Ishikawa (cell line): Measurements from ENCODE around the gene PRPF6.

Experiments
- CEBPB ChIP-seq: IDR thresholded peaks from 2 replicates; pipeline ENCODE4 v1.6.1; 2012
- EGR1 ChIP-seq: IDR thresholded peaks from 2 replicates; pipeline ENCODE4 v1.6.1; 2012
- EP300 ChIP-seq: IDR thresholded peaks from 2 replicates; pipeline ENCODE4 v1.6.1; 2012; ENCODE audit warnings: borderline replicate concordance
- MAX ChIP-seq: IDR thresholded peaks from 2 replicates; pipeline ENCODE4 v1.6.1; 2012
- RAD21 ChIP-seq: IDR thresholded peaks from 2 replicates; pipeline ENCODE4 v1.6.1; 2012; ENCODE audit warnings: low read depth
- REST ChIP-seq: IDR thresholded peaks from 2 replicates; pipeline ENCODE4 v1.6.1; 2012; ENCODE audit warnings: low read depth, mild to moderate bottlenecking
- TAF1 ChIP-seq: IDR thresholded peaks from 2 replicates; pipeline ENCODE4 v1.6.1; 2012; ENCODE audit warnings: low read depth, mild to moderate bottlenecking
- TCF12 ChIP-seq: IDR thresholded peaks from 2 replicates; pipeline ENCODE4 v1.6.1; 2012; ENCODE audit warnings: low read depth
- USF1 ChIP-seq: IDR thresholded peaks from 2 replicates; pipeline ENCODE4 v1.6.1; 2012
- ZBTB7A ChIP-seq: IDR thresholded peaks from 2 replicates; pipeline ENCODE4 v1.6.1; 2012; ENCODE audit warnings: low read depth

DNA sequence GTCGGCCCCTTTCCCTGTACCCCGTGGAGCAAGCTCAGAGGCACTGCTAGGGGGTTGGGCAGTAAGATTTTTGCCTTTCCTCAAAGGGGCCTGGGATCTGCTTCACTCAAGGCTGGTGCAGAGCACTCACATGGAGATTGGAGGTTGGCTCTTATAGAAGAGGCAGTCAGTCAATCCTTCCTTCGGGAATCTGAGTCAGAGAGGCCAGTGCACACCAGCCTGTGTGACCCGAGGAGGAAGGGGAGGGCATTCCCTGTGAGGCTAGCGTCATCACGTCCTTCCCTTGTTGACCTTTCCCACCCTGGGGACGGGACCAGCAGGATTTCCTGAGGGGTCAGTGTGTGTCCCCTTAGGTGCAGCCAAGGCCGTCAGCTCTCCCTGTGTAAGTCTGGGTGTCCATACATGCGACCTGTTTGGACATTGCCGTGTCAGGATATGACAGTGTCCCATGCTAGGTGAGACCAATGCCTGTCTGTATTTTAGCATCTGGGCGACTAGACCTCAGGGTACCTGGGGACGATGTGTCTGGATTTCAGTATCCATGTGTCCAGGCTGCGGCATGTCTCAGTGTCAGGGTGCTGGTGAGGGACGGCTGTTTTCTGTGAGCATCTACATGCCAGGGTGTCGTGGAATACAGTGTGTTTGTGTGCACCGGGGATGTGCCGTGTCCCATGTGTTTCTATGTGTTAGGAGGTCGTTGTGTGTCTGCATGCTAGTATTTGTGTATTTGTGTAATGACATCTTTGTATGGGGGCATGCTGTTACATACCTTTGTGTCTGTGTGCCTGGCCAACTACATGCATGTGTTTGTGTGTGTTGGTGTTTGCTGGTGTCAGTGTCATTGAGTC lies 8.4 kb upstream of the PRPF6 start:
- TF ChIP-seq CEBPB (no peak), EP300 (no peak), USF1 (no peak), TAF1 (no peak), ZBTB7A (no peak), MAX (no peak), EGR1 (no peak), RAD21 (no peak), REST (no peak), TCF12 (no peak)
